ENCODE results near the gene GOLGA6D. TPM values are rescaled to one million over a fixed set of nuclear protein-coding genes. Genes with fewer than 3 reads are reported as not detected.
"Not testable (repeated sequence)": the region's sequence is repeated elsewhere in the genome, so short reads cannot be mapped to it uniquely, and the experiment has no call there.

Gene GOLGA6D
- total and polyA plus RNA-seq, 2 donors (not counting 3 experiments of a cell fraction or from before 2014, with no cell fraction given), result not detected

DNA sequence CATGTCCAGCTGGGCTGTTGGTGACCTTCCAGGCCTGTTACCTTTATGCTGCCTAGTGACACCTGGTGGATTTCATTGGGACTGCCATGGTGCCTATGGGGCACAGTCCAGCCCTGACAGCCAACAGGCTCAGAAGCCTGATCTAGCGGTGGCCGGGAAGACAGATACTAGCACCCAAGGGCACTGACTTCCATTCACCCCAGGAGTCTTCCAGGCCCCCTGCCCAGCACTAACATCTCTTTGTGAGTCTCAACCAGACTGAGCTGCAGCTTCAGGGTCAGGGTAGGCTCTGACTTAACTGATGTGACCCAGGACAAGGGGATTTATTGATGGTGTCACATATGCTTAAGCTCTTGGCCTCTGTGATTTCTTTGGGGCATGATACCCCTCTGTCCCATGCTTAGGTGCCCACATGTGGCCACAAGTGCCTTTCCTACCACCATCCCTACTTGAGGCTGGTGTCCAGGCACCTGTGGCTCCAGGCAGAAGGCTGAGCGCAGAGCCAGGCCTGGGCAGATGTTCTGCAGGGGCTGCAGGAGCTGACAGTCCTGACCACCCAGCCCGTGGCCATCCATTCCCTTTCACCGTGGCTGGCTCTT, 8.0 kb upstream of the GOLGA6D start:
- H4K20me1 ChIP-seq (replicated peaks; ENCODE audit: control insufficient read depth, extremely low read depth, insufficient read depth, low read length); H3K4me2 ChIP-seq (ENCODE audit: insufficient read depth, low read length); POLR2A ChIA-PET; dilution Hi-C loops (cut with MboI; ENCODE audit: extremely low pct_ligation_motif_present, low sequenced_read_pairs); H3K9me1 ChIP-seq (replicated peaks; ENCODE audit: control insufficient read depth, extremely low read depth, insufficient read depth, low read length); H3K27me3 ChIP-seq (ENCODE audit: control insufficient read depth in 2 of 2, insufficient read depth in 2 of 2, low read length in 2 of 2); H3K36me3 ChIP-seq (ENCODE audit: control insufficient read depth in 2 of 2, extremely low read depth in 1 of 2, insufficient read depth in 2 of 2, low read length in 2 of 2); H3K9me3 ChIP-seq (replicated peaks; ENCODE audit: control insufficient read depth, insufficient read depth, low read length); H3K79me2 ChIP-seq (ENCODE audit: control insufficient read depth, insufficient read depth, low read length); H2AFZ ChIP-seq (ENCODE audit: low read depth, low read length); H3K27ac ChIP-seq (ENCODE audit: insufficient read depth, low read depth, low read length); H3K4me1 ChIP-seq (ENCODE audit: control insufficient read depth, extremely low read depth, insufficient read depth, low read length); BruUV-seq (replicated peaks); H3K9ac ChIP-seq (replicated peaks; ENCODE audit: extremely low read depth, insufficient read depth, low read length); H3K4me3 ChIP-seq (replicated peaks in 1 of 3; ENCODE audit: insufficient read depth in 1 of 3, low read depth in 1 of 3, low read length in 3 of 3): not testable (repeated sequence)
- CTCF ChIA-PET, result interaction anchor here (0.8 to 0.9 kb wide), 3 partner anchors 245 to 1302 kb away, joined by 3 to 5 read pairs (median 3); no protein-coding TSS in a partner anchor
- FAIRE-seq (peak; percentile 93), DNase-seq (ENCODE audit: low read depth, low spot score) (peak; percentile 16)
- peak; percentile 8 to 30 for TF ChIP-seq CTCF (IDR thresholded peaks at IDR 0.05; ENCODE audit: extremely low read depth in 1 of 2, insufficient read depth in 1 of 2, low read depth in 1 of 2, low read length in 2 of 2)
- intact Hi-C loops (cut with micrococcal nuclease), result loop anchor here (10.0 kb wide), 1 partner anchor 250 kb away; the partner anchor contains the start of gene PPCDC

DNA sequence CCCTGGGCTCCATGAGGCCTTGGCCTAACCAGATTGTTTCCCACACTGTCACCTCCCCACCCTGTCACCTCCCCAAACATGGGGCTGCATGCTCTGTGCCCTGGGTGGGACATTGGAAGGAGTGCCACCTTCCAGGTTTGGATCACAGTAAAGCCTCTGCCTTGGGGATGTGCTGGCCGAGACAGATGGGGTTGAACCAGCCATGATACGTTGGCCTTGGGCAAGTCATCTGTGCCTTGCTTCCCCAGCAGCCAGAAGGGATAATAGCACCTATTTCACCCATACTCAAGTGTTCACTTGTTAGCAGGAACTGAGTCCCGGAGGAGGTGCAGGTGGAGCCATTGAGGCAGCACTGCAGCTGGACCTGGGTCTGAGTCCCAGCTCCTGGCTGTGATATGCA, 7.0 kb upstream of the GOLGA6D start:
- DNase-seq (ENCODE audit: low read depth, low spot score); H3K4me3 ChIP-seq (replicated peaks in 1 of 3; ENCODE audit: insufficient read depth in 1 of 3, low read depth in 1 of 3, low read length in 3 of 3); dilution Hi-C loops (cut with MboI; ENCODE audit: extremely low pct_ligation_motif_present, low sequenced_read_pairs); POLR2A ChIA-PET; H3K9me1 ChIP-seq (replicated peaks; ENCODE audit: control insufficient read depth, extremely low read depth, insufficient read depth, low read length); H3K27ac ChIP-seq (ENCODE audit: insufficient read depth, low read depth, low read length); H3K9me3 ChIP-seq (replicated peaks; ENCODE audit: control insufficient read depth, insufficient read depth, low read length); FAIRE-seq; H3K79me2 ChIP-seq (ENCODE audit: control insufficient read depth, insufficient read depth, low read length); H3K36me3 ChIP-seq (ENCODE audit: control insufficient read depth in 2 of 2, extremely low read depth in 1 of 2, insufficient read depth in 2 of 2, low read length in 2 of 2); H2AFZ ChIP-seq (ENCODE audit: low read depth, low read length); BruUV-seq (replicated peaks); H3K4me1 ChIP-seq (ENCODE audit: control insufficient read depth, extremely low read depth, insufficient read depth, low read length); H3K4me2 ChIP-seq (ENCODE audit: insufficient read depth, low read length); H3K9ac ChIP-seq (replicated peaks; ENCODE audit: extremely low read depth, insufficient read depth, low read length); H3K27me3 ChIP-seq (ENCODE audit: control insufficient read depth in 2 of 2, insufficient read depth in 2 of 2, low read length in 2 of 2); CTCF ChIA-PET; H4K20me1 ChIP-seq (replicated peaks; ENCODE audit: control insufficient read depth, extremely low read depth, insufficient read depth, low read length): not testable (repeated sequence)
- intact Hi-C loops (cut with micrococcal nuclease), result loop anchor here (10.0 kb wide), 1 partner anchor 251 kb away; the partner anchor contains the start of gene PPCDC

- H3K27ac ChIP-seq (ENCODE audit: insufficient read depth, low read depth, low read length); H3K9me3 ChIP-seq (replicated peaks; ENCODE audit: control insufficient read depth, insufficient read depth, low read length); H3K4me2 ChIP-seq (ENCODE audit: insufficient read depth, low read length); H3K27me3 ChIP-seq (ENCODE audit: control insufficient read depth in 2 of 2, insufficient read depth in 2 of 2, low read length in 2 of 2); H2AFZ ChIP-seq (ENCODE audit: low read depth, low read length); DNase-seq (ENCODE audit: low read depth, low spot score); dilution Hi-C loops (cut with MboI; ENCODE audit: extremely low pct_ligation_motif_present, low sequenced_read_pairs); H3K4me3 ChIP-seq (replicated peaks in 1 of 3; ENCODE audit: insufficient read depth in 1 of 3, low read depth in 1 of 3, low read length in 3 of 3); H4K20me1 ChIP-seq (replicated peaks; ENCODE audit: control insufficient read depth, extremely low read depth, insufficient read depth, low read length); H3K36me3 ChIP-seq (ENCODE audit: control insufficient read depth in 2 of 2, extremely low read depth in 1 of 2, insufficient read depth in 2 of 2, low read length in 2 of 2); H3K79me2 ChIP-seq (ENCODE audit: control insufficient read depth, insufficient read depth, low read length); H3K9ac ChIP-seq (replicated peaks; ENCODE audit: extremely low read depth, insufficient read depth, low read length); H3K9me1 ChIP-seq (replicated peaks; ENCODE audit: control insufficient read depth, extremely low read depth, insufficient read depth, low read length); CTCF ChIA-PET; POLR2A ChIA-PET; H3K4me1 ChIP-seq (ENCODE audit: control insufficient read depth, extremely low read depth, insufficient read depth, low read length); BruUV-seq (replicated peaks); FAIRE-seq: not testable (repeated sequence)
- intact Hi-C loops (cut with micrococcal nuclease), result loop anchor here (10.0 kb wide), 1 partner anchor 254 kb away; the partner anchor contains the start of gene PPCDC
Observed at GRCh38 chr15:75278497-75278896, 4.1 kb upstream of the GOLGA6D start.

- H3K27me3 ChIP-seq (ENCODE audit: control insufficient read depth in 2 of 2, insufficient read depth in 2 of 2, low read length in 2 of 2); H3K79me2 ChIP-seq (ENCODE audit: control insufficient read depth, insufficient read depth, low read length); H3K9me3 ChIP-seq (replicated peaks; ENCODE audit: control insufficient read depth, insufficient read depth, low read length); H3K4me3 ChIP-seq (replicated peaks in 1 of 3; ENCODE audit: insufficient read depth in 1 of 3, low read depth in 1 of 3, low read length in 3 of 3); H3K27ac ChIP-seq (ENCODE audit: insufficient read depth, low read depth, low read length); H3K9ac ChIP-seq (replicated peaks; ENCODE audit: extremely low read depth, insufficient read depth, low read length); BruUV-seq (replicated peaks); POLR2A ChIA-PET; DNase-seq (ENCODE audit: low read depth, low spot score); H3K9me1 ChIP-seq (replicated peaks; ENCODE audit: control insufficient read depth, extremely low read depth, insufficient read depth, low read length); H4K20me1 ChIP-seq (replicated peaks; ENCODE audit: control insufficient read depth, extremely low read depth, insufficient read depth, low read length); H2AFZ ChIP-seq (ENCODE audit: low read depth, low read length); FAIRE-seq; CTCF ChIA-PET; dilution Hi-C loops (cut with MboI; ENCODE audit: extremely low pct_ligation_motif_present, low sequenced_read_pairs); H3K36me3 ChIP-seq (ENCODE audit: control insufficient read depth in 2 of 2, extremely low read depth in 1 of 2, insufficient read depth in 2 of 2, low read length in 2 of 2); intact Hi-C loops (cut with micrococcal nuclease); H3K4me2 ChIP-seq (ENCODE audit: insufficient read depth, low read length); H3K4me1 ChIP-seq (ENCODE audit: control insufficient read depth, extremely low read depth, insufficient read depth, low read length): not testable (repeated sequence)
Observed at GRCh38 chr15:75284152-75284551, 1.5 kb downstream of the GOLGA6D start.

Data from endothelial cell of umbilical vein (primary cell).